Activated gamma-delta T cell treated with anti-CD3 and anti-CD28 coated beads, Interleukin-2, amount 50 U/mL, for 16 hours (primary cell): ENCODE measurements around the gene ECE1.

Experiments
- DNase-seq: peaks from one replicate; pipeline ENCODE4 v3.0.0-alpha.2; 2020; ENCODE audit warnings: low read depth

Gene ECE1

DNA sequence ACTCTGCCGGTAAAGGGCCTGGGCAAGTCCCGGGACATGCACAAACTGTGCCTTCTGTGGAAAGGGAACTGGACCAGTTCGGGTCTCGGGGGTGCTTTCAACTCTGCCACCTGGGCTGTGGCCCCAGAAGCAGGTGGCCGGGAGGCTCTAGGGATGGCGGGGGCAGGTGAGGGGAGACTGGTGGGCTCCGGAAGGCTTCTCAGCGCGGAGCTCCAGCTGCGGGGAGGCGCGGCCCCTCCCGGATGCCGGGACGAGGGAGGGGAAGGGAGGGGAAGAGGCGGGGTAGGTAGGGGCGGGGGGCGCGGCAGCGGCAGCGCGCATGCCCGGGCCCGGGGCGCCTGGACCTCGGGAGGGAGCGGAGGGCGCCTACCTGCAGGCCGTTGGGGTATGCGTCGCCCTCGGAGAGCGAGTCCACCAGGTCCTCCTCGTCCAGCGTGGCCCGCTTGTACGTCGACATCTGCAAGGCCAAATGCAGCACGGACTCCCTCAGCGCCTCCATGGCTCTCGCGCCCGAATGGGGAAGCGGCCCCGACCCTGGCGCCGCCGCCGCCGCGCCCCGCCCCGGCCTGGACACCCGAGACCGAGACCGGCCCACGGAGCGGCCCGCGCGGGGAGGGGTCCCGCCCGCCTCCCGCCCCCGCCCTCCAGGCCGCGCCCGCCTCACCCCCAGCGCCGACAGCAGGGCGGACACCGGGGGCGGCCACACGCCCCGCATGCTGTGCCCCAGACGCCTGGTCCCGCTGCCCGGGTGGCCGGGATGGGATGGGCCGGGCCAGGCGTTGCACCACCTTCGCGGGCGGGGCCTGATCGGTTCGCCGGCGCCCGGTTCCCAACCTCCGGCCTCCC lies at the start of gene ECE1:
Gene ECE1, minus strand, starts transcription at position 764 of the 846 bp plus-strand sequence. Its CDS starts 49 bp downstream, at position 715.
- DNase-seq: peak; percentile 38

DNA sequence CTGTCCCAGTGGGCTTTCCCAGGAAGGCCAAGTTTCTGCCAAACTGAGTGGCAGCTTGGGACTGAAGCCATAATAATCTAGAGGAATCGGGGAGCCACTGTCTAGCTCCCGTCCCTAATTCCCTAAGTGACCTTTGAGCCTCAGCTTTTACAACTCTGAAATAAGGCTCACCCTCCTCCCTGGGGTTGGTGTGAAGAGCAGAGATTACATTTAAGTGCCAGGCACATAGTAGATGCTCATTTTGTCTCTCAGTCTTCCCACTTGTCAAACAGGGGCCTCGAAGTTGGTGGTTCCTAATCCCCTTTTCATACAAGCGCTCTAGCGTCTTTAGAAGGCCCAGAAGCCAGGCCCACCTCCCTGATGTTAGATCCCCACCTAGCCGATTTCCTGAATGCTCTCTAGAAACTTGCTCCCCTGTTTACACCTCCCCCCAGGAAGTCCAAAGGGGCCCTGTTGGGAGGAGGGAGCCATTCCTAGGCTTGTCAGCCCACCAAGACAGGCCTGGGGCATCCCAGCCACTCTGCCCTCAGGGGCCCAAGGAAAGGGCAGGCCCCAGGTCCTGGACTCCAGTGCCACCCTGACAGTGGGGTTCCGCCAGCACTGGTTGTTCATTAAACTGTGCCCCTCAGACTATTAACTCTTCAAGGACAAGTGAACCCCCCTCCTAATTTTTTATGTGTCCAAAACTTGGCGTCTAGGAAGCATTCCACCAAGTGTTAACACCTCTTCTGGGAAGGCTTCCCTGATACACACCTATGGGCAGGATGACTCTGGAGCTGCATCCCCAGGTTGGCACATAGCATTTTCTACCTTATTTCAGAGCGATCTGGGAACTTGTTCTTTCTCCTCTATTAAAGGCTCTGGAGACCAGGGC lies 49.3 kb upstream of the ECE1 start:
- DNase-seq: no peak

DNA sequence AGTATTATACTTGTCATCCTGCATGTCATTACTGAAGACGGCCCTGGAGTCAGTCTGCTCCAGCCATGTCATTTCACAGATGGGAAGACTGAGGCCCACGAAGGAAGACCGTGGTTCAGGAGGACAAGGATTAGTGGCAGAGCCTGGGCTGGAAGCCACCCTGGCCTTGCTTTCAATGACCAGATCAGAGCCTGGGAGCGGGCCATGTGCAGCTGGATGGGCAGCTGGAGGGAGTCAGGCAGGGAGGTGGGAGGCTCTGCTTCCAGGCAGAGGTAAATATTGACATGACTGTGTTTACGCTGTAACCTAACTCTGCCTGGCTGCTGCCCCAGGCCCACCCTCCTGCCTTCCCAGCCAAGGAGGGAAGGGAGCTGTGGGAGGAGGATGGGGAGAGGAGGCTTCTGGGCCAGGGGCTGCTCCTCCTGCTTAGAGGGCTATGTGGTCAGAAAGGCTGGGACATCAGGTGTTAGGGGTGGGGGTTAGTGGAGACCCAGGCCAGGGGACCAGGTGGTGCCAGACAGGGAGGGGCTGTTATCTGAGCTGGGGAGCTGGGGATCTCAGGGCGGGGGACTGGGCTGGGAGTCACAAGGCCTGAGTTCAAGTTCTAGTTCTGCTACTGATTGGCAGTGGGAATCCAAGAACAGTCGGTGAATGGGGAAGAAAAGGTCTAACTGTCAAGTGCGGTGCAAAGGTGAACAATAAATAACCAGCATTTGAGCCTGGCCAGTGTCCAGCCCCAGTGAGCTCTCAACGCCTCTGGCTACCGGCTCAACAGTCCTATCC lies 48.5 kb upstream of the ECE1 start:
- no peak for DNase-seq

DNA sequence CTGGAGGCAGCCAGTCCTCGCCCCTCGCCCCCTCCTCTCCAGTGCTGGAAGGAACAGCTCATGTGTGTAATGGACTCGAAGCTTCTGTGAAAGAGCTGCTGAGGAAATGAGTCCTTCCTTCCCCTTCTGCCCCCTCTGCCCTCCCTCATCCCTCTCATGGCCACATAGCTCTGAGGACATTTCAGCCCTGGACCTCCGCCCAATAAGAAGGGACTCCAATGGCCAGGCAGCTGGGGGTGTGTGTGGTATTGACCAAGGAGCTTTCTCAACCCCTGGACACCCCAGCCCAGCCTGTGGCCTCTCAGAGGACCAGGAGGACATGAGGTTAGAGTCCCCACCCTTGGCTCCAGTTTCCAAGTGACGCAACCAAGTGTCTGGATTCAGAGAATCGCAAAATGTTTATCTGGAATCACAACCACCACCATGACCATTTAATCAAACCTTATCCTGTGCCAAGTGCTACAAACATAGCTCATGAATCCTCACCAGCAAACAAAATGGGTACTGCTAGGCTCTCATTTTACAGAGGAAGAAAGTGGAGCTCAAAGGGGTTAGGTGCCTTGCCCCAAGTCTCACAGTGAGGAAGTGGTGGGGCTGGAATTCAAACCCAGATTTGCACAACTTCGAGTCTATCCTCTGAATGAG lies 47.8 kb upstream of the ECE1 start:
- DNase-seq: no peak

DNA sequence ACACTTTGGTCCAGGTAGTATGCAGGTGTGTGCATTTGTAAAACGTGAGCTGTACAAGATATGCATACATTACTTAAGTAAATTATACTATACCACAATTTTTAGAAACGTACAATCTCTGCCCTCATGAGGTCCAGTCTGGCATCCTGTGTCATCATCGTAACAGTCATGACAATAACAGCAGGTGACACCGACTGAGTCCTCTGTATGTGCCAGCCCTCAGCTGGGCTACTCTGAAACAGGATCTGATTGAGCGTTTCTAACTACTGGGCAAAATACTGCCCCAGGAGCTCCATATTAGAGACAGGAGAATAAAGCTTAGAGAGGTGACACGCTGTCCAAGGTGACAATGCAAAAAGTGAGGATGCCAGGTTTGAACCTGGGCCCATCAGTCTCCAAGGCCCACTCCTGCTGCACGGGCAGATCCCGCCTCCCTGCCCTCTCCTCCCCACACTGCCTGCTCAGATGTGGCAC lies 47.2 kb upstream of the ECE1 start:
- DNase-seq: no peak

DNA sequence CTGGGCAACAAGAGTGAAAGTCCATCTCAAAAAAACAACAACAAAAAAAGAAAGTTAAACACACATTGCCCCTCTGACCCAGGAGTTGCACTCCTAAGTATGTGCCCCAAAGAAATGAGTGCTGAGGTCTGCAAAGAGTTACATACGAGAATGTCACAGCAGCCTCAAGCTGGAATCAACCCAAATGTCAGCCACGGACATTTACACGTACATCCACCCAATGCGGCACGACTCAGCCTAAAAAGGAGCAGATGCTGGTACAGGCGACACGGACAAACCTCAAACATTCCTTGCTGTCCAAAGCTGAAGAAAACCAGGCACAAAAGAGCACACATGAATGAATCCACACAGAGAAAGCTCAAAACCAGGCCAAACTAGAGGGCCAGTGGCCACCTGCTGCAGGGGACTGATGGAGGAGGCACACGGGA lies 46.8 kb upstream of the ECE1 start:
- no peak for DNase-seq

DNA sequence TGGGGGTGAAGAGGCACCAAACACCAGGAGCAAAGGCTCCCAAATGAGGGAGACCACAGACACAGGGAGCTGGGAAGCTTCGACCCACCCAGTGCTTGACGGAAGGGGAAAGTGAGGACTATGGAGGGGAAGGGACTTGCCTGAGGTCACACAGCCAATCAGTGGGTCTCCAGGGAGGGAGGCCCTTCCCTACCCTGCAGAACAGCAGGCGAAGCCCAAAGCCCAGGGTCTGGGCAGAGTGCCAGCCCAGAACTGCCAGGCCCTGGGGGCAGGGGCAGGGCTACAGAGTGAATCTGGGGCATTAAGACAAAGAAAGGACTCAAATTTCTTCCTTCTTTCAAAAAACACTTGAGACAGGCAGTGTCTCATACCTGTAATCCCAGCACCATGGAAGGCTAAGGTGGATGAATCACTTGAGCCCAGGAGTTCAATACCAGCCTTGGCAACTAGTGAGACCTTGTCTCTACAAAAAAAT lies 45.5 kb upstream of the ECE1 start:
- no peak for DNase-seq

DNA sequence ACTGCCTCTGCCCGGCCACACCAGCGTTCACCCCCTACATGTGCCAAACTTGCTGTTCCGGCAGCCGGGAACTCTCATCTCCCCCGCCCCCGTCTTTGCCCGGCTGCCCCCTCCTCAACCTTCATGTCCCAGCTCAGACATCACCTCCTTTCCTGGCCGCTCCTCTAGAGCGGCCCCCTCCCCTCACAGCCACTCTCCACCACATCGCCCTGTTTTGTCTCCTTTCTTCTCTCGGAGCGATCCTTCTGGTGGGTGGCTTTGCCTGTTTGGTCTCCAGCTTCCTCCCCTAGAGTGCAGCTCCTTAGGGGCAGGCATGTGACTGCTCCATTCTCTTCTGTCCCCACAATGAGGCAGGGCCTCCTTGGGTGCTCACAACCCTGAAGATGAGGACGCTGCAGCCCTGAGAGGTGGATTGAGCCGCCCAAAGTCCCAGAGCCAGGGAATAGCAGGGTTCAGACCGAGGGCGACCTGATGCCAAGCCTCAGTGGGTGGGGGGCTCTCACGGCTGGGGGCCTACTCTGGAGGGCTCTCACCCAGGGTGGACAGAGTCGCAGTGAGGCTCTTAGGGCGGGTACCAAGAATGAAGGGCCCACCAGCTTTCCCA lies 44.9 kb upstream of the ECE1 start:
- no peak for DNase-seq

DNA sequence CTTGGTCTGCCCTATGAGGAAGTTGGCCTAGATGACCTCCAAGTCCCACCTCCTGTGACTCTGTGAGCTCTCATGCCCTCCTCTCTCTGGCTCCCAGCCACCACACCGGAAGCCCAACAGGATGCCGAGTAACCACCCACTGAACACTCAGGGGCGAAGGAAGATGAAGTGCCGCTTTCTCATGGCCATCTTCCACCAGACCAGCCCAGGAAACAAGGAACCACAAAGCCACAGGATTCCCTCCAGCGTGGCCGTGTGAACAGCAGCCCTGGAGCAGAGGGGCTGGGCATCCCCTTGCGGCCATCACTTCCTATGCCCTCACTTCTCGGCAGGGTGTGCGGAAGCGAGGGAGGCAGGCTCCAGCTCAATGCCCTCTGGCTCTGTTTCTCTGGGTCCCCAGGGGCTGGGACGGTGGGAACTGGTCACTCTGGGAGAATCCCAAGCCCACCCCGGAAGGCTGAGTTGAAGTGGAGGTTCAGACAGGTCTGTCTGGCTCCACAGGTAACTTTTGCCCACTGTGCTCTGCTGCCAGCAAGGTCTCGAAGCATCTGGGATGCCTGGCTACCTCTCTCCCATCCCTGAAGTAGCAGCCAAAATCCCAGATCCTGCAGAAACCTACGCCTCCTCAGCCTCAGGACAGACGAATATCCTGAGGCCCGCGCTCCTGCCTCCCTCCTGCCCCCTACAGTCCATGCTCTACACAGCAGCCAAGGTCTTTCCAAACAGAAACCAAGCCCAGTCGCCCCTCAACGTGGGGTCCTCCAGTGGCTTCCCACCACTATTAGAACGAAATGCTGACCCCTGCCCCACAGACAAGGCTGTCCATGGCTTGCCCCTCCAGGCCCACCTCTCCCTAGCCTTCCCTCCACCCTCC lies 44.2 kb upstream of the ECE1 start:
- DNase-seq: peak; percentile 74

DNA sequence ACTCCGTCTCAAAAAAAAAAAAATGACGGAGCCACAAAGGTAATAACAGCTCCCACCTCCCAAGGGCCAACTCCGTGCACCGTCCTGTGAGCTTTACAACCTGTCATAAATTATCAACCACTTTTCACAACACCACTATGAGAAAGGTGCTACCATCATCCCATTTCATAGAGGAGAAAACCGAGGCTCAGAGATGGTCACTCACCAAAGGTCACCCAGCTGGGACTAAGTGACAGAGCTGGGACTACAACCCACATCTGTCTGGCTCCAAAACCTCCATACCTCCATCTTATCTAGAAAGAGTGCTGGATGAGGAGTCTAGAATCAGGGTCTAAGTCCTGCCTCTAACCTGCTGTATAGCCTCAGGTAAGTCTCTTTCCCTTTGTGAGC lies 43.6 kb upstream of the ECE1 start:
- no peak for DNase-seq

DNA sequence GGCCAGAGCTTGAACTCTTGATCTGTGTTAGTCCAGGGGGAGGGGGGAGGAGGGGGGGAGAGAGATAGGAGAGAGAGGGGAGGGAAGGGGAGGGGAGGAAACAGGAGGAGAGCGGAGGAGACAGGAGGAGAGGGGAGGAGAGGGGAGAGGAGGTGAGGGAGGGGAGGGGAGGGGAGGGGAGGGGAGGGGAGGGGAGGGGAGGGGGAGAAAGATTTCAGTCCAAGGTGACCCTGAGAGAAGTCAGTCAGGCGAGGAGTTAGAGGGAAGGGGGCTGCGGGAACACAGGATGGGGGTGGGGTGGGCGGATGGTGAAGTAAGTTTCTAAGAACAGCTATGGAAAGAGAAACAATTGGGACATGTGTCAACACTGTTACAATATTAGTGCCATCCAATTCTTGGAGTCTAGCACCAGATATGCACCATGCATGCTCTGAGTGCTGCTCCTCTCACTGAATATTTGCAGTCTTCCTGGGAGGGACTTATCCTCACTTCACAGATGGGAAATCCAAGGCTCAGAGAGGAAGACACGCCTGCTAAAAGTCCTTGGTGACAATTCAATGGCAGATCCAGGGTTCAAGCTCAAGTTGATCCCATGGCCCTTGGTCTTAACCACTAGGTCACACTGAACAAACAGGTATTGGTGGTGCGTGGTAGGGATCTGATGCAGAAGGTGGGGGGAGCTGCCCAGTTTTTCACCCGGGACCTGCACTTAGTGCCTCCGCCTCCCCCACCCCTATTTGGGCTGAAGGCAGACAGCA lies 42.5 kb upstream of the ECE1 start:
- DNase-seq: no peak

DNA sequence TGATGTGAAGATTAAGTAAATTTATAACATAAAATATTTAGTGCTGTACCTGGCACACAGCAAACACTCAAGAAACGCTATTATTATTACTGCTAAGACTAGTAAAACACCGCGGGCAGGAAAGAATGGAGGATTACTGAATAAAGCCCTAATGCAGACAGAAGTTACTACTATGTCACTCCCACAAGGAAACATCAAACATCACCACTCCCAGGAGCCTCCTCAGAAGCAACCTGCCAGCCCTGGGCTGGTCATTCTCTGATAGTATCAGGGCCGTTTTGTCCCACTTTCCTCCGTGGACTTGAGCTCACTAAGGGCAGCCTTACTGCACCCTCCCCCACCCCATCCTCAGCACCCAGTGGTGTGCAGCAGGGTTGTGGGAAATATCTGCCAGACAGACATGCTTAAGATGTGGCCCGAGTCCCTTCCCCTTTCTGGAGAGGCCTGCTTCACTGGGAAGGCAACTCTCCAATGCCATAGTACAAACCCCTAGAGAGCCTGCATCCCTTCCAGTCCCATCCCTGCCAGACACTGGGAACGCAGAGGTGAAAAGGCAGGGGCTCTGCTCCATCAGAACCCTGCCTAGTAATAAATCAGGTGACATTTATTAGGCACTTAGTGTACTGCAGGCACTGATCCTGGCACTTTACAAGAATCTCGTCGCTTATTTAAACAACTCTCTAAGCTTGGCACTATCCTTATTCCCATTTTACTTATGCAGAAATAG lies 41.7 kb upstream of the ECE1 start:
- no peak for DNase-seq

DNA sequence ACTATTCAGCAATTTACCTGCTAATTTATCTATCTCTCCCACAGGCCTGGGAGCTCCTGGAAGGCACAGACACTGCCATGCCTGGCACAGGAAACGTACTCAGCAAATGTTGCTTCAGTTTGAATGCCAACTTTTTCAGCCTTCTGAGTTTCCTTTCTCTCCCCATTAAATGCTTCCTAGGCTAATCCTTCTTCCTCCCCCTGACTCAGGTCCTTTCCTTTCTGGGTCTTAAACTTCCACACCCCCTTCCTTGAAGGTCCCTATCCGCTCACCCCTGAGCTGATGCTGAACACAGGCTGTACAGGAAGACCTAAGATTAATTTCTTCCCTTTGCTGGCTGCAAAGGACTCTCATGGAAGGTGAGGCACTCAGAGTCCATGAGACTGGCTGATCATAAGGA lies 40.3 kb upstream of the ECE1 start:
- DNase-seq: no peak

DNA sequence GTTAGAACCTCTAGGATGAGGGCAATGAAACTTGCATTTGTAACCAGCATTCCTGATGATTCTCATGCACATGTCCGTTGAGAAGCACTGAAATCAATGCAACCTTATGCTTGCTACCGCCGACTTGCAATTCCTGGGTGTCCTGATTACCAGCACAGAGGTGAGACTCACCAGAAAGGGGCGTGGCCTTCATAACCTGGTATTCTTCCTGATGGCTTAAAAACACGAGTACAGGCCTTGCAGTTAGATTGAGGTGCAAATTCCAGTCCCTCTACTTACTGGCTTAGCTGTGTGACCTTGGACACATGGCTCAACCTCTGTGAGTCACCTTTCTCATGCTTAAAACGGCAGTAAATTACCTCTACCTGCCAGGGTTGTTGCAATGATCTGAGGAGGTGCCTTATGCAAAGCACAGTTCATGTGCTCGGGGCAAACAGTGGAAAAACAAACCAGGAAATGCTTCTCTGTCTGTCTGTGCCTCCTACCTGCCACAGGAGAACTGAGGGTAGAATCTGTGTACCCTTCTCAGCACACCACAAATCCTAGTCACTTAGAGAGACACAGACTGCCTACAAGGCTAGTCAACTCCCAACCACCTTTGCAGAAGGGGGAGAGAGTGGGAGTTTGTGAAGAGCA lies 39.1 kb upstream of the ECE1 start:
- DNase-seq: no peak

DNA sequence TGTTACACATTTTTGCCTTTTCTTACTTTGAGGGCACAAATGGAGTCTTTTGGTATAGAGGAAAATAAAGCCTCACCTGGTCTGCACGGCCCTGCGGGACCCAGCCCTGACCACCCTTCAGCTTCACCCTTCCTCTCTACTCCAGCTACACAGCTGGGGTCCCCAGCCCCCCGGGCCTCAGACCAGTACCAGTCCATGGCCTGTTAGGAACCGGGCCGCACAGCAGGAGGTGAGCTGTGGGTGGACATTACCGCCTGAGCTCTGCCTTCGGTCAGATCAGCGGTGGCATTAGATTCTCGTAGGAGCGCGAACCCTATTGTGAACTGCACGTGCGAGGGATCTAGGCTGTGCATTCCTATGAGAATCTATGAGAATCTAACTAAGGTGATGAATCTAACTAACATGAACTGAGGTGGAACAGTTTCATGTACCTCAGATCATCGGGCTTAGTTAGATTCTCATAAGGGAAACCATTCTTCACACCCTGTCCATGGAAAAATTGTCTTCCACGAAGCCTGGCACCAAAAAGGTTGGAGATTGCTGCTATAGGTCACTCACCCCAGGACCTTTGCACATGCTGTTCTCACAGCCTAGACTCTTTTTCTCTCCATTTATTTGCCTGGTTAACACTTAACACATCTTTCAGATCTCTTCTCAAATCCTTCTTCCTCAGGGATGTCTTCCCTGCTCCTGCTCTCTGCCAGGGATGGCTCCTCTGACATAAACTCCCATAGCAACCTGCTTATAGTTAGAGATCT lies 37.5 kb upstream of the ECE1 start:
- DNase-seq: no peak

DNA sequence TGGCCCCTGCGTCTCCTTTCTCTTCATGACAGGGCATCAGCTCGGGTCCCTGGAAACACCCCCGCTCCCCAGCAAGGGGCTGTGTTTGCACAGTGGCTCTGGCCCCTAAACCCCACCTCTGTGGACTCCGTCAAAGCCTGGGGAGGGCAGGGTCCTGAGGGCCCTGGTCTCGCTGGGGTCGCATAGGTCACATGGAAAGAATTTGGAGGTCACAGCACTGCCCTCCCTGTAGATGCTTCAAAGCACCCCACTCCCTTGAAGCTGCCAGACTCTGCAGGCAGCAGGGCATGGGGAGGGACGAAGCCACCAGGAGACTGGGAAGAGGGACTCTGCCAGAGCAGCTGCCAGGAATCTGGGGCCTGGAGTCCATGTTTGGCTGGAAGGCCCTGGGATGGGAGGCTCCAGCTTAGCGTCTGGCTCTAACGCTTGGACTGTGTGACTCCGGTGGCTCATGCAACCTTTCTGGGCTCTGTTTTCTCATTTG lies 36.6 kb upstream of the ECE1 start:
- no peak for DNase-seq

DNA sequence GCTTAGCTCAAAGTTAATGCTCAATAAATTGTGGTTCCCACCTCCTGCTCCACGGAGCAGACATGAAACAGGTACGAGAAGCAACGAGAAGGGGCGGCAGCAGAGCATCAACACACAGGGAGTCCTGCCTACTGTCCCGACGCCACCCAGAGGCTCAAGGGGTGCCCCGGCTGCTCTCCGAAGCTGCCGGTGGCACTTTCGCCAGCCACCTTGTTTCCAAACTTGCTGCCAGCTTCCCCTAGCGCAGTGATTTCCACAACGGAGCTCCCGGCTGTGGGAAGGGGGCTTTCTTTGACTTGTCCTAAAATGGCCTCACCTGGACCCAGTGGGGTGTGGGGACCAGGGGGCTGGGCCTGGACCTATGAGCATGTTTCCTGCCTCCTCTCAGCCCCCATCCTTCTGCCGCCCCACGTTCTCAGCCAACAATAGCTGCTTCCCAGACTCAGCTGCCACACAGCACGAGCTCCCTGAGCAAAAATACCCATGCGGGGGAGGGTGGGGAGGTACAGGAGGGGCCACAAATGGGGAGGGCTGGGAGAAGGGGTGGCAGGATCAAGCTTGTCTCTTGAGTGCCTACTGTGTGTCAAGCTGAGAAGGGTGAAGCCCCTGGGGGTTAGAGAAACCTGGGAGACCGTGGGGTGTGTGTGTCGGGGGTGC lies 35.6 kb upstream of the ECE1 start:
- DNase-seq: no peak
